ENCODE measurements around the gene HADH.

DNA sequence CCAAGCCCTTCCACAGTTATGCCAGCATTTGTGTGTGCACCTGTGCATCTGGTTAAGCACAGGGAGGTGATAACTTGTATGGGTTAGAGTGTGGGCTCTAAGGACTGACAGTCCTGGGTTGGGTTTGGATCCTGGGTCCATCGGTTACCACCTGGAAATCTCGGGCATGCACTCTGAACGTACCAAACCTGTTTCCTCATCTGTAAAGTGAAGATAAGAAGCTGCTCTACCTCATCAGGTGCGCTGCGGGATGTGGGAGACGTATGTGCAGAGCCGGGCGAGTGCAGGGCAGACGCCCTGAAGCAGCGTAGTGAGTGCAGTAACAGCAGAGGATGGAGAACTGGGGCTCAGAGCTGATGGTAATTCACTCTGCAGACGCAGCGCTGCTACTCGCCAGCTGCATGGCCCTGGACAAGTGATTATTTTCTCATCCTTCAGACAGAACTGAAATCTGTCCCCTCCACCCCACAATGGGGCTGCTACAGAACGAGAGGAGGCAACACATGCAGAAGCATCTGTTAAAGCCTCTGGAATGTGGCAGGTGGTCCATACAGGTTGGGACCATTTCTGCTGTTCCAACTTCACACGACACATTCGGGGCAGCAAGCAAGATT lies 64.4 kb downstream of the HADH start:
- TF ChIP-seq, protein P1, sequence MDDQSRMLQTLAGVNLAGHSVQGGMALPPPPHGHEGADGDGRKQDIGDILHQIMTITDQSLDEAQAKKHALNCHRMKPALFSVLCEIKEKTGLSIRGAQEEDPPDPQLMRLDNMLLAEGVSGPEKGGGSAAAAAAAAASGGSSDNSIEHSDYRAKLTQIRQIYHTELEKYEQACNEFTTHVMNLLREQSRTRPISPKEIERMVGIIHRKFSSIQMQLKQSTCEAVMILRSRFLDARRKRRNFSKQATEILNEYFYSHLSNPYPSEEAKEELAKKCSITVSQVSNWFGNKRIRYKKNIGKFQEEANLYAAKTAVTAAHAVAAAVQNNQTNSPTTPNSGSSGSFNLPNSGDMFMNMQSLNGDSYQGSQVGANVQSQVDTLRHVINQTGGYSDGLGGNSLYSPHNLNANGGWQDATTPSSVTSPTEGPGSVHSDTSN (IDR thresholded peaks at IDR 0.05) = no peak
- TF ChIP-seq, protein P2, sequence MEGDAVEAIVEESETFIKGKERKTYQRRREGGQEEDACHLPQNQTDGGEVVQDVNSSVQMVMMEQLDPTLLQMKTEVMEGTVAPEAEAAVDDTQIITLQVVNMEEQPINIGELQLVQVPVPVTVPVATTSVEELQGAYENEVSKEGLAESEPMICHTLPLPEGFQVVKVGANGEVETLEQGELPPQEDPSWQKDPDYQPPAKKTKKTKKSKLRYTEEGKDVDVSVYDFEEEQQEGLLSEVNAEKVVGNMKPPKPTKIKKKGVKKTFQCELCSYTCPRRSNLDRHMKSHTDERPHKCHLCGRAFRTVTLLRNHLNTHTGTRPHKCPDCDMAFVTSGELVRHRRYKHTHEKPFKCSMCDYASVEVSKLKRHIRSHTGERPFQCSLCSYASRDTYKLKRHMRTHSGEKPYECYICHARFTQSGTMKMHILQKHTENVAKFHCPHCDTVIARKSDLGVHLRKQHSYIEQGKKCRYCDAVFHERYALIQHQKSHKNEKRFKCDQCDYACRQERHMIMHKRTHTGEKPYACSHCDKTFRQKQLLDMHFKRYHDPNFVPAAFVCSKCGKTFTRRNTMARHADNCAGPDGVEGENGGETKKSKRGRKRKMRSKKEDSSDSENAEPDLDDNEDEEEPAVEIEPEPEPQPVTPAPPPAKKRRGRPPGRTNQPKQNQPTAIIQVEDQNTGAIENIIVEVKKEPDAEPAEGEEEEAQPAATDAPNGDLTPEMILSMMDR (IDR thresholded peaks at IDR 0.05) = no peak

Data from SK-N-SH (cell line).